NOMO-1 treated with dmso at 0.1 percent for 144 hours (cell line): ENCODE results near the gene CDC42.
"Not testable (repeated sequence)": the region's sequence is repeated elsewhere in the genome, so short reads cannot be mapped to it uniquely, and the experiment has no call there.

Experiments used
- DNase-seq: peaks from one replicate; lab custom pipeline; 2025; ENCODE audit not compliant: unreplicated experiment; lab: John Stamatoyannopoulos, UW

Gene CDC42

GRCh38 chr1:22074803-22075202 lies 22.3 kb downstream of the CDC42 start:
- DNase-seq = no peak

- DNase-seq = peak; percentile 50
Observed at GRCh38 chr1:22075718-22076117, 23.2 kb downstream of the CDC42 start.

GRCh38 chr1:22076346-22076745 lies 23.8 kb downstream of the CDC42 start:
- no peak for DNase-seq

DNA sequence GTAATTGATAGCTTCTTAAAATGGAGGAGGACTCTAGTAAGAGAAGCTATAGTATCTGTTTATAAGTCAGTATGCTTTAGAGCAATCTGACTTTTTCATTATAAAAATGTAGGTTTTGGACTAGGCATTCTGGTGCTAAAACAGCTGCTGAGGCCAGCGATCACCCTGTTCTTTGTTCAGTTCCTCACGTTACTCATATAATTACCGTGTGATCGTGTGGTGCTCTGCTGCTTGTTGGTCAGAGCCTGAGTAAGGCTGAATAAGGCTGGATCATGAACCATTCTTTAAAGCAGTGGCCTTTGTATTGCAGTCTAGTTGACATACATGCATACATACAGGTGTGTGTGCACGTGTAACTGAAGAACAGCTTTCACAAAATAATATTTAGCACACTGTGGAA lies 25.2 kb downstream of the CDC42 start:
- no peak for DNase-seq

- DNase-seq = no peak
Observed at GRCh38 chr1:22078133-22078532, 25.6 kb downstream of the CDC42 start.

DNA sequence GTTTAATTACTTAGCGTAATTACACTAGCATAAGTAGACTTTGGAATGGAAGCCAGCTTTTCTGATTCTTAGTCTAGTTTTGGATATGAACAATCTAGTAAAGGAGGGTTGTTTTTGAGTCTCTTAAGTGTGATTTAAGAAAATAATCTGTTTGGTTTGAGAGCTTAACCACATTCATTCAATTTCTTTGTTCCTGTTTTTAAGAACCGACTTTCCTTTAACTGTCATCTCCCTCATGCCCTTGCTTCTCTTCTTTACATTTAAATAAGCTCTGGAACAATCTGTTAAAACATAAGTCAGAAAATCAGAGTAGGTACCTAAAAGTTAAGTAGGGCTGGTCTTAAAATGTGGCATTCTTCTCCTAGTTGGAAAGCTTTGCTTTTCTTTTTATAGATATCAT lies 27.7 kb downstream of the CDC42 start:
- peak; percentile 20 for DNase-seq

GRCh38 chr1:22088331-22088730 lies 35.8 kb downstream of the CDC42 start:
- no peak for DNase-seq

- DNase-seq = no peak
Observed at GRCh38 chr1:22089134-22089571, 36.6 kb downstream of the CDC42 start.

GRCh38 chr1:22089787-22090186 lies 37.3 kb downstream of the CDC42 start:
- DNase-seq = no peak

- DNase-seq = no peak
Observed at GRCh38 chr1:22090867-22091266, 38.4 kb downstream of the CDC42 start.

GRCh38 chr1:22092026-22092768 lies 39.7 kb downstream of the CDC42 start:
- DNase-seq = not testable (repeated sequence)

DNA sequence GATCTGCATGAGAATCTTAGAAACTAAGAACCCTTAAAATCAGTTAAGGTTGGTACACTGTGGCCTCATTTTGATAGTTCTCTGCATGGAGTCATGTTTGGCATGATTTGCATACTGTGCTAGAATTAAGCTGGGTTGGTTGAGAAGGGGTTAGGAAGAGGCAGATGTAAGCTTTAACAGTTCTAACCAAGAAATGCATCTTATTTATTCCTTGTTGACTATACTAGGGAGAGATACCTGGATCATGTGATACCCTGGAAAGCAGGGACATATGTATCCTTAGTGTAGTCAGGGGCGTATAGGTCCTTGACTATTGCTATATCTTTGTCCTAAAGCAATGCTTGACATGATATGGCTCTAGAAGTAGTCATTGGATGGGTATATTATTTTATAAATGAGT lies 41.0 kb downstream of the CDC42 start:
- DNase-seq = no peak

- DNase-seq = no peak
Observed at GRCh38 chr1:22096036-22096435, 43.5 kb downstream of the CDC42 start.

DNA sequence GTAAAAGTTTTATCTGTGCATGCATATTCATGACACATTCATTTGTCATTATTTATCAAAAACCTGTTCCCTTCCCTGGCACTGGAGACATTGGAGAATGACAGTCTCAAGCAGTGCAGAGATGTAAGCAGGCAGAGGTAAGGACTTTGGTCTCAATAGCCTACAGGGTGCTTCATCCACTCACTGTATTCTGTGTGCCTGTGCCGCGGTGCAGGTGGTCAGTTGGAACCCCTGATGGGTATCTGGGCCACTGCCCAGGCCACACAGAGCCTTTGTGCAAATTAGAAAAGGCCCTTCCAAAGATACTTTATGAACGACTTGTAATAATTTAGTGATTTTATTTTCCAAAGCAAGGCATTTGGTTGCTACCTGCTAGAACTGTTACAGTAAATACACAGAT lies 44.0 kb downstream of the CDC42 start:
- DNase-seq = no peak

DNA sequence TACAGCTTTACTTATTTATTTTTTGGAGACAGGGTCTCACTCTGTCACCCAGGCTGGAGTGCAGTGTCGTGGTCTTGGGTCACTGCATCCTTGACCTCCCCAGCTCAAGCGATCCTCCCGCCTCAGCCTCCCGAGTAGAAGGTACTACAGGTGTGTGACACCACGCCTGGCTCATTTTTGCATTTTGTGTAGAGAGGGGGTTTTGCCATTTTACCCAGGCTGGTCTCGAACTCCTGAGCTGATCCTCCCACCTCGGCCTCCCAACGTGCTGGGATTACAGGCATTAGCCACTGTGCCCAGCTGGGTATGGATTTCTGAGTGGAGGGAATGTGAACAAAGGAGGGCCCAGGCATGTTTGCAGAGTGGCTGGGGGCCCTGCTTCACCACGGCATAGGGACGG lies 46.2 kb downstream of the CDC42 start:
- DNase-seq = no peak

GRCh38 chr1:22100168-22100567 lies 47.7 kb downstream of the CDC42 start:
- DNase-seq = no peak

GRCh38 chr1:22101199-22101598 lies 48.7 kb downstream of the CDC42 start:
- no peak for DNase-seq

DNA sequence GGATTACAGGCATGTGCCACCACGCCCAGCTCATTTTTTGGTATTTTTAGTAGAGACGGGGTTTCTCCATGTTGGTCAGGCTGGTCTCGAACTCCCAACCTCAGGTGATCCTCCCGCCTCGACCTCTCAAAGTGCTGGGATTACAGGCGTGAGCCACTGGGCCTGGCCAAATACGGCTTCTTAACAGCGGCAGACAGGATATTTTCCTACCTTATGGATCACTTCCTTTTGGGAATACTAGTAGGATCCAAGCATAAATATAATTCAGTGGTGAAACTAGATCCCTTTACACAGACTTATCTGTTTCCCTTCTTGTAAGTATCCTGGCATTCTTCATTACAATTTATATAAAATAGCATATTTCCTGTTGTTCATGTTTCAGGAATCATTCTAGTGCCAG lies 49.5 kb downstream of the CDC42 start:
- no peak for DNase-seq

DNA sequence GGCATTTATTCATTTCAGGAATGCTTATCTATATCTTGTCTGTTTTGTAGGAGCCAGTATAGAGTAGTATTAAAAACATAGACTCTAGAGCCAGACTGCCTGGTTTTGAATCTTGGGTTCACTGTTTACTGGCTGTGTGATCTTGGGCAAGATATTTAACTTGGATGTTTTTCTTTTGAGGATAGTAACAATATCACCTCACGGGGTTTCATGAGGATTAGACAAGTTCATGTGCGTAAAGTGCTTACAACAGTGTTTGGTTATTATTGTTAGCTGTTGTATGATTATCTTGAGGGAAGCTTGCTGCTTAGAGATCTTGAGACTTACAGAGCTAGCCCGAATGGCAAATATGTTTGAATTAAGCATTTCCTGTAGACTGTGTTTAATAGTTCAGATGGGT lies 50.2 kb downstream of the CDC42 start:
- DNase-seq = no peak

GRCh38 chr1:22104094-22104493 lies 51.6 kb downstream of the CDC42 start:
- DNase-seq = no peak

GRCh38 chr1:22104865-22105437 lies 52.4 kb downstream of the CDC42 start:
- DNase-seq = no peak

- no peak for DNase-seq
Observed at GRCh38 chr1:22105611-22106207, 53.2 kb downstream of the CDC42 start.
